Cardiac fibroblast (primary cell): Measurements from ENCODE around the gene CYP1B1.
"Not testable (repeated sequence)": the region's sequence is repeated elsewhere in the genome, so short reads cannot be mapped to it uniquely, and the experiment has no call there.

Experiments
- DNase-seq, 2 donors: peaks; one replicate each; pipeline versions ENCODE4 v3.0.0 to v3.0.0-alpha.2; 2010; ENCODE audit warnings: low read depth in 2 of 2
- H3K4me3 ChIP-seq, 2 donors: replicated peaks in 1 of 2; 1 replicate in 1 of 2; 2 replicates in 1 of 2; pipeline ENCODE4 v1.5.1; 2011; ENCODE audit warnings: low read depth in 2 of 2, low read length in 2 of 2, mild to moderate bottlenecking in 2 of 2, moderate library complexity in 1 of 2
- CTCF ChIP-seq: IDR thresholded peaks from one replicate; pipeline ENCODE4 v1.5.1; 2011; ENCODE audit warnings: low read depth, mild to moderate bottlenecking, low read length, inconsistent platforms

The CYP1B1 gene

GRCh38 chr2:38095079-38095995 lies 19.4 kb upstream of the CYP1B1 start:
- TF ChIP-seq CTCF = no peak
- no peak overlapping the region for H3K4me3 ChIP-seq
- DNase-seq = no peak

GRCh38 chr2:38093527-38094165 lies 17.7 kb upstream of the CYP1B1 start:
- H3K4me3 ChIP-seq = no peak overlapping the region
- DNase-seq = peak in 1 of 2 donors; percentile 52
- no peak for TF ChIP-seq CTCF

- DNase-seq = peak; percentile 88 to 94
- no peak for TF ChIP-seq CTCF
- H3K4me3 ChIP-seq = no peak overlapping the region
These were observed 16.4 kb upstream of the CYP1B1 start for GRCh38 chr2:38092196-38092902.

DNA sequence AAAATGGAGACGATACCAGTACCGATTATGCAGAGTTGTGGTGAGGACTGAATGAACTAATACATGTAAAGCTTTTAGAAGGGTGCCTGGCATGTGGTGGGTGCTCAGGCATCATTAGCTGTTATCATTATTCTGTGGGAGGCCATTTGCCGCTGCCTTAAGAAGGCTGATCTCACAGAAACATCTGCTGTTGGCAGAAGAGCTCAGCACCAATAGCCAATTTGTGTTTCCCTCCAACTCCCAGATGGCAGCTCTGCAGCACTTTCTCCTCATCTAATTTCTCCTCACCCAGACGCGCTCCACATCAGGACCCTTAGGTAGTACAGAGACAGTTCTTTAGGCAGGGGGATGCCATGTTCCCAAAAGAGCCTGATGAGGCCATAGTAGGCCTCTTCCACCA lies 15.8 kb upstream of the CYP1B1 start:
- DNase-seq = no peak
- no peak overlapping the region for H3K4me3 ChIP-seq
- no peak for TF ChIP-seq CTCF

DNA sequence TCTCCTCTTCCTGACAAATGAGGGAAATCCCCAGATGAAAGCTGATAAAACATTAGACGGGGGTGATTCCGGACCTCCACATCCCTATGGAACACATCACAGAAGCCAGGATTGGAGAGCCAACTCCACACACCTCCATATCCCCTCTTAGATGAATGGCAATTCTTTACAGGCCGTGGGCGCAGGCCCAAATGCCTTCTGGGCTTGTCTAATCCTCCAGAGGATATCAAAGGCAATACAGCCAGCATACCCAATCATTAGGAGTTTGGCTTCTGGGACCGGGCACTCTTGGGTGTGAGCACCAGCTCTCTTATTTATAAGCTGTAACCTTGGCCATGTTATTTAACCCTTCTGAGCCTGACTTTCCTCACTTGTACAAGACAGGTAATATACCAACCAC lies 15.0 kb upstream of the CYP1B1 start:
- DNase-seq = no peak
- no peak overlapping the region for H3K4me3 ChIP-seq
- no peak for TF ChIP-seq CTCF

DNA sequence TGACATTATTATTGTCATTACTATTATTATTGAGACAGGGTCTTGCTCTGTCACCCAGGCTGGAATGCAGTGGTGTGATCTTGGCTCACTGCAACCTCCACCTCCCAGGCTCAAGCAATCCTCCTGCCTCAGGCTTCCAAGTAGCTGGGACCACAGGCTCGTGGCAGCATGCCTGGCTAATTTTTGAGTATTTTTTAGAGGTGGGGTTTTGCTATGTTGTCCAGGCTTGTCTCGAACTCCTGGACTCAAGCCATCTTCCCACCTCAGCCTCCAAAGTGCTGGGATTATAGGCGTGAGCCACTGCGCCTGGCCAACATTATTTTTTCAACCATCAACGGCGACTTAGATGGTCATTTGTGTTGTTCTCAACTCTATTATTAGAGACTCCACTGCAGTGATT lies 14.3 kb upstream of the CYP1B1 start:
- not testable (repeated sequence) for DNase-seq, H3K4me3 ChIP-seq

- DNase-seq = not testable (repeated sequence)
These were observed 10.2 kb upstream of the CYP1B1 start for GRCh38 chr2:38085998-38086698.

DNA sequence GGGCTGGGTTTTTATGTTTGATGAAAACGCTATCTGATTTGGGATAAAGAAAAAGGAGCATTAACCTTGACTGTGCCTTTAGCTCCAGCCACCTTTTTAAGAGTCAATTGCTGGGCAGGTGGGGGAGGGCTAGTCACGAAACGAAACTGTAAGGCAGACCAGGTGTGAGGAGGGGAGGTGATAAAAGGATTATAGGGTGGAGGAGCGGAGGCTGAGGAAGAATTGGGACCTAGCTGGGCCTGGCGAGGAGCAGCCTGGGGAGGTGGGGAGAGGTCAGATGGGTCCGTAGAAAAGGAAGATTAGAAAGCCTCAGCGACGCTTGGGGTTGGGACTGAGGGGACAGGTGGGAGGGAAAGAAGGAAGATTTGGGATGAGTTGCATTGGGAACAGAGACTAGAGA lies 8.6 kb upstream of the CYP1B1 start:
- DNase-seq, H3K4me3 ChIP-seq: not testable (repeated sequence)

More at GRCh38 chr2:38085998-38086698, 10.2 kb upstream of the CYP1B1 start:
- not testable (repeated sequence) for H3K4me3 ChIP-seq

DNA sequence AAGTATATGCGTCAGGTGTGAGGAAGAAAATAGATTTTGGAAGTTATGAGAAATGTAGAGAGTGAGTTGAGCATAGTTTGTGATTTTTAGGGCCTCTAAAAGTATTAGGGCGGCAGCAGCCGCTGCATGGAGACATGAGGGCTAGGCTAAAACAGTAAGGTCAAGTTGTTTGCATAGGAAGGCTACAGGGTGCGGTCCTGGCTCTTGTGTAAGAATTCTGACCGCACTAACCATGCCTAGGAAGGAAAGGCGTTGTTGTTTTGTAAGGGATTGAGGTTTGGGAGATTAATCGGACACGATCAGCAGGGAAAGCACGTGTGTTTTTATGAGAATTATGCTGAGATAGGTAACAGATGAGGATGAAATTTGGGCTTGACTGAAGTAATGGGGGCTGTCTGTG lies 6.8 kb upstream of the CYP1B1 start:
- not testable (repeated sequence) for DNase-seq, H3K4me3 ChIP-seq
